ENCODE results near the gene HPSE2. TPM values are rescaled to one million over a fixed set of nuclear protein-coding genes. Genes with fewer than 3 reads are reported as not detected.

Gene HPSE2
- total RNA-seq, 5 donors from 2014 or later (not counting 1 experiment from before 2014, with no cell fraction given) = 0.13 to 0.23 (median 0.18) TPM; not detected in 1

- 92% methylated on average over 16 of the region's 21 CpGs for WGBS (ENCODE audit: insufficient coverage)
- peak; percentile 61 to 71 (median 66) for ATAC-seq (replicated peaks in 1 of 4)
- CTCF ChIA-PET = interaction anchor here (0.5 to 1.4 kb wide), 9 partner anchors 9 to 266 kb away, joined by 3 to 9 read pairs (median 3); no protein-coding TSS in a partner anchor
- Mint-ChIP-seq H3K4me1 (no peaks in the 10 kb centered on the region), H3K27ac (no peak overlapping the region), H3K4me3 (no peak overlapping the region), H3K36me3 (peaks cover 22% of the 10 kb centered on the region), H3K9me3 (no peaks in the 10 kb centered on the region), H3K27me3 (no peaks in the 10 kb centered on the region)
- Histone ChIP-seq H3K4me1 (ENCODE audit: control insufficient read depth in 1 of 2, extremely low read depth in 1 of 2, insufficient read depth in 2 of 2, low read length in 2 of 2) (no peaks in the 10 kb centered on the region), H3K36me3 (ENCODE audit: control insufficient read depth in 2 of 2, extremely low read depth in 1 of 2, insufficient read depth in 1 of 2, low read length in 1 of 2) (peaks cover 11 to 64% of the 10 kb centered on the region in 2 donors), H3K9me3 (no peaks in the 10 kb centered on the region), H3K4me3 (ENCODE audit: control insufficient read depth in 1 of 2, extremely low read depth in 1 of 2, low read length in 1 of 2) (no peak overlapping the region), H3K27me3 (replicated peaks in 1 of 2; ENCODE audit: control insufficient read depth in 2 of 2, extremely low read depth in 1 of 2, insufficient read depth in 2 of 2, low read length in 1 of 2) (no peaks in the 10 kb centered on the region), H3K27ac (ENCODE audit: low read length) (no peak overlapping the region)
- POLR2A ChIA-PET = no interaction called here
- peak in 27 of 35 experiments; percentile 7 to 64 (median 33) for DNase-seq
These were observed 809.9 kb downstream of the HPSE2 start for GRCh38 chr10:98425511-98426352.

- peaks cover 20% of the 10 kb centered on the region for H3K36me3 Mint-ChIP-seq
- H3K27ac ChIP-seq (ENCODE audit: low read length) = no peak overlapping the region
- no peak for DNase-seq
- no peak overlapping the region for H3K4me3 ChIP-seq (ENCODE audit: control insufficient read depth in 1 of 2, extremely low read depth in 1 of 2, low read length in 1 of 2)
- WGBS (ENCODE audit: insufficient coverage) = 96% methylated on average over 13 of the region's 23 CpGs
- H3K4me1 ChIP-seq (ENCODE audit: control insufficient read depth in 1 of 2, extremely low read depth in 1 of 2, insufficient read depth in 2 of 2, low read length in 2 of 2) = no peaks in the 10 kb centered on the region
- H3K27me3 Mint-ChIP-seq = no peaks in the 10 kb centered on the region
- no peaks in the 10 kb centered on the region for H3K9me3 Mint-ChIP-seq
- no peak overlapping the region for H3K27ac Mint-ChIP-seq
- H3K9me3 ChIP-seq = no peaks in the 10 kb centered on the region
- no peak overlapping the region for H3K4me3 Mint-ChIP-seq
- CTCF ChIA-PET = interaction anchor here (0.5 to 1.4 kb wide), 6 partner anchors 10 to 157 kb away, joined by 3 to 9 read pairs (median 3); partner anchors contain the start of gene LOXL4 (in 1 of the 2)
- POLR2A ChIA-PET = no interaction called here
- no peak for ATAC-seq (replicated peaks in 1 of 4)
- peaks cover 9 to 58% of the 10 kb centered on the region in 2 donors for H3K36me3 ChIP-seq (ENCODE audit: control insufficient read depth in 2 of 2, extremely low read depth in 1 of 2, insufficient read depth in 1 of 2, low read length in 1 of 2)
- no peaks in the 10 kb centered on the region for H3K27me3 ChIP-seq (replicated peaks in 1 of 2; ENCODE audit: control insufficient read depth in 2 of 2, extremely low read depth in 1 of 2, insufficient read depth in 2 of 2, low read length in 1 of 2)
- no peaks in the 10 kb centered on the region for H3K4me1 Mint-ChIP-seq
These were observed 811.1 kb downstream of the HPSE2 start for GRCh38 chr10:98424295-98425254.

GRCh38 chr10:98423691-98424120 lies 811.9 kb downstream of the HPSE2 start:
- Mint-ChIP-seq H3K27ac (no peak overlapping the region), H3K4me3 (no peak overlapping the region), H3K36me3 (peaks cover 27% of the 10 kb centered on the region), H3K27me3 (no peaks in the 10 kb centered on the region), H3K4me1 (no peaks in the 10 kb centered on the region), H3K9me3 (no peaks in the 10 kb centered on the region)
- no peaks in the 10 kb centered on the region for H3K9me3 ChIP-seq
- no peak for ATAC-seq (replicated peaks in 1 of 4)
- WGBS (ENCODE audit: insufficient coverage) = 94% methylated on average over 7 of the region's 9 CpGs
- H3K4me1 ChIP-seq (ENCODE audit: control insufficient read depth in 1 of 2, extremely low read depth in 1 of 2, insufficient read depth in 2 of 2, low read length in 2 of 2) = no peaks in the 10 kb centered on the region
- no peak overlapping the region for H3K4me3 ChIP-seq (ENCODE audit: control insufficient read depth in 1 of 2, extremely low read depth in 1 of 2, low read length in 1 of 2)
- POLR2A ChIA-PET = no interaction called here
- CTCF ChIA-PET = interaction anchor here in 1 of 2 donors (0.6 kb wide), 1 partner anchor 156 kb away, joined by 3 read pairs; the partner anchor contains the start of gene LOXL4
- H3K27ac ChIP-seq (ENCODE audit: low read length) = no peak overlapping the region
- no peak for DNase-seq
- no peaks in the 10 kb centered on the region for H3K27me3 ChIP-seq (replicated peaks in 1 of 2; ENCODE audit: control insufficient read depth in 2 of 2, extremely low read depth in 1 of 2, insufficient read depth in 2 of 2, low read length in 1 of 2)
- H3K36me3 ChIP-seq (ENCODE audit: control insufficient read depth in 2 of 2, extremely low read depth in 1 of 2, insufficient read depth in 1 of 2, low read length in 1 of 2) = peaks cover 10 to 62% of the 10 kb centered on the region in 2 donors

DNA sequence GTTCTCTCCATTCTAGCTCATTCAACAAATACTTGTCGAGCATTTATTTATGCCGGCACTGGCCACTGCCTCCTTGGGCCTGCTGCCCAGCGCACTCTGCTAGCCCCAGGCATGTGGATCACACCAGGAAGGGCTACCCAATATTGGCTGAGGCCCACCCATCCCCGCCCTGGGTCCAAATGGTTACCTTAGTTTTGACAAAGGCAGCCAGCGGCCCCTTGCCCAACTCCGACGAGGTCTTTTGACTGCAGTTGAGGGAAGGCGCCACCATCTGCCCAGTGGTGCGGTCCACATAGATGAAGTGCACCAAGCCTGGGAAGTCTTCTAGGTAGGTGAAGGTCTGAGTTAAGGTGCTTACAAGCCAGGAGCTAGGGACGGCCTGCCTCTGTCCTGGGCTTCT lies 813.5 kb downstream of the HPSE2 start:
- whole genome bisulfite sequencing (ENCODE audit: insufficient coverage) = 97% methylated on average over 9 of the region's 10 CpGs
- CTCF ChIA-PET = interaction anchor here (0.7 kb wide), 2 partner anchors 37 to 856 kb away, joined by 3 to 4 read pairs; no protein-coding TSS in a partner anchor
- no peaks in the 10 kb centered on the region for H3K27me3 Mint-ChIP-seq
- POLR2A ChIA-PET = no interaction called here
- no peak overlapping the region for H3K27ac Mint-ChIP-seq
- Histone ChIP-seq H3K27me3 (replicated peaks in 1 of 2; ENCODE audit: control insufficient read depth in 2 of 2, extremely low read depth in 1 of 2, insufficient read depth in 2 of 2, low read length in 1 of 2) (no peaks in the 10 kb centered on the region), H3K36me3 (ENCODE audit: control insufficient read depth in 2 of 2, extremely low read depth in 1 of 2, insufficient read depth in 1 of 2, low read length in 1 of 2) (peaks cover 18 to 57% of the 10 kb centered on the region in 2 donors), H3K4me3 (ENCODE audit: control insufficient read depth in 1 of 2, extremely low read depth in 1 of 2, low read length in 1 of 2) (no peak overlapping the region), H3K4me1 (ENCODE audit: control insufficient read depth in 1 of 2, extremely low read depth in 1 of 2, insufficient read depth in 2 of 2, low read length in 2 of 2) (no peaks in the 10 kb centered on the region), H3K9me3 (no peaks in the 10 kb centered on the region), H3K27ac (ENCODE audit: low read length) (no peak overlapping the region)
- ATAC-seq (replicated peaks in 1 of 4) = no peak
- no peaks in the 10 kb centered on the region for H3K9me3 Mint-ChIP-seq
- DNase-seq = no peak
- H3K36me3 Mint-ChIP-seq = peaks cover 23% of the 10 kb centered on the region
- no peak overlapping the region for H3K4me3 Mint-ChIP-seq
- no peaks in the 10 kb centered on the region for H3K4me1 Mint-ChIP-seq

- H3K9me3 Mint-ChIP-seq = no peaks in the 10 kb centered on the region
- Histone ChIP-seq H3K4me1 (ENCODE audit: control insufficient read depth in 1 of 2, extremely low read depth in 1 of 2, insufficient read depth in 2 of 2, low read length in 2 of 2) (no peaks in the 10 kb centered on the region), H3K27me3 (replicated peaks in 1 of 2; ENCODE audit: control insufficient read depth in 2 of 2, extremely low read depth in 1 of 2, insufficient read depth in 2 of 2, low read length in 1 of 2) (no peaks in the 10 kb centered on the region), H3K36me3 (ENCODE audit: control insufficient read depth in 2 of 2, extremely low read depth in 1 of 2, insufficient read depth in 1 of 2, low read length in 1 of 2) (peaks cover 18 to 53% of the 10 kb centered on the region in 2 donors), H3K27ac (ENCODE audit: low read length) (no peak overlapping the region), H3K4me3 (ENCODE audit: control insufficient read depth in 1 of 2, extremely low read depth in 1 of 2, low read length in 1 of 2) (no peak overlapping the region), H3K9me3 (no peaks in the 10 kb centered on the region)
- no peak overlapping the region for H3K4me3 Mint-ChIP-seq
- peaks cover 23% of the 10 kb centered on the region for H3K36me3 Mint-ChIP-seq
- H3K27me3 Mint-ChIP-seq = no peaks in the 10 kb centered on the region
- no peak for DNase-seq
- WGBS (ENCODE audit: insufficient coverage) = 91% methylated on average over 6 of the region's 9 CpGs
- no peak overlapping the region for H3K27ac Mint-ChIP-seq
- no peaks in the 10 kb centered on the region for H3K4me1 Mint-ChIP-seq
- ATAC-seq (replicated peaks in 1 of 4) = no peak
- ChIA-PET CTCF (no interaction called here), POLR2A (no interaction called here)
These were observed 814.9 kb downstream of the HPSE2 start for GRCh38 chr10:98420786-98421185.
